Pancreas (tissue), 10 donors: ENCODE data around the gene PRPS1. TPM values are rescaled to one million over a fixed set of nuclear protein-coding genes. Genes with fewer than 3 reads are reported as not detected.

Experiments
- ATAC-seq, 4 donors: fragments of 200-7000 bp; cut with Tn5 transposase; one replicate each; pipeline versions ENCODE4 v1.8.0 to v1.9.1; 2020; ENCODE audit warnings: mild to moderate bottlenecking in 4 of 4, moderate library complexity in 4 of 4
- DNase-seq, 6 donors: peaks; one replicate each; pipeline ENCODE4 v3.0.0-alpha.2; 2020
- FAIRE-seq: peaks from 2 replicates; lab custom pipeline; 2012; peaks lifted over from hg19 to GRCh38; lab: Jason Lieb, UNC
- H3K27ac ChIP-seq, 4 donors: fragments of 200-600 bp; sonication (generic); 1 replicate in 3 of 4; 2 replicates in 1 of 4; pipeline versions ENCODE4 v1.5.0 to v1.8.0; 2020
- H3K27me3 ChIP-seq, 4 donors: fragments of 200-600 bp; one replicate each; pipeline ENCODE4 v1.8.0; 2021
- H3K36me3 ChIP-seq, 3 donors: fragments of 200-600 bp; sonication (generic) in 1 of 3; one replicate each; pipeline versions ENCODE4 v1.5.0 to v1.8.0; 2020 to 2021
- H3K4me1 ChIP-seq, 3 donors: fragments of 200-600 bp; one replicate each; pipeline ENCODE4 v1.8.0; 2021
- H3K4me3 ChIP-seq, 4 donors: fragments of 200-600 bp; sonication (generic) in 2 of 4; one replicate each; pipeline versions ENCODE4 v1.5.0 to v1.8.0; 2020 to 2021
- H3K9me3 ChIP-seq, 4 donors: fragments of 200-600 bp; one replicate each; pipeline ENCODE4 v1.8.0; 2021
- CTCF ChIP-seq, 4 donors: fragments of 200-600 bp; sonication (generic) in 3 of 4; IDR thresholded peaks; one replicate each; pipeline versions ENCODE4 v1.5.0 to v1.8.0; 2021; ENCODE audit warnings: antibody characterized with exemption in 4 of 4
- WGBS, 2 donors: extraction: QIAGEN DNeasy Blood & Tissue Kit; methylation state at CpG; one replicate each; pipeline ENCODE4 v1.1.7; 2013; 5-methylcytosine and 5-hydroxymethylcytosine counted together
- intact Hi-C, 3 donors: fragments of 100-400 bp; cut with DNase I; formaldehyde crosslinking; loops; one replicate each; pipeline versions ENCODE4 v1.11.1 to v1.14.2; 2022
- polyA plus RNA-seq, 2 donors: library from polyadenylated mRNA; stranded (reverse); fragments of 200-250 nt; gene quantifications; one replicate each; pipeline ENCODE4 v1.2.3, GENCODE V29; 2013
- total RNA-seq, 6 donors: library from RNA; stranded (reverse); fragmentation: NEBNext Ultra II Directional in 4 of 6; extraction: Animal tissue kit (Norgen Biotek cat#: 25700) in 4 of 6; gene quantifications; one replicate each; pipeline versions ENCODE4 v1.2.1 to v1.2.4, GENCODE V29; 2021 to 2023
- donor health status: healthy with polysubstance abuse.
- donor health status: DM: no; HTN: no; CAD: no; lungs with moderate emphysema.
- donor health status: DM: no; HTN: no; CAD: no.
- donor health status: control.
- donor health status: control.
- donor health status: Bipolar disorder and iron deficiency.
- donor health status: DM: yes; HTN: yes; CAD: no.
- donor health status: DM: no; HTN: no; CAD: no.
- donor health status: DM: no; HTN: no; CAD: no.
- donor health status: DM: yes; HTN: yes; CAD: no.

Gene PRPS1
- total and polyA plus RNA-seq, 8 donors: 5.9 to 22.8 (median 14.1) TPM

GRCh38 chrX:107658660-107659059 is 30.4 kb downstream of the PRPS1 start:
- Histone ChIP-seq H3K4me3 (no peak overlapping the region), H3K27me3 (no peaks in the 10 kb centered on the region), H3K9me3 (no peaks in the 10 kb centered on the region), H3K36me3 (no peaks in the 10 kb centered on the region), H3K4me1 (no peaks in the 10 kb centered on the region), H3K27ac (no peak overlapping the region)
- WGBS, 2 donors: 52 to 56% methylated on average over 5 of the region's 5 CpGs
- no peak for TF ChIP-seq CTCF (IDR thresholded peaks at IDR 0.05)
- intact Hi-C loops: no loop called here
- no peak for FAIRE-seq
- no peak for ATAC-seq
- DNase-seq: no peak

GRCh38 chrX:107659286-107659685 is 31.0 kb downstream of the PRPS1 start:
- Histone ChIP-seq H3K36me3 (no peaks in the 10 kb centered on the region), H3K4me1 (no peaks in the 10 kb centered on the region), H3K27me3 (no peaks in the 10 kb centered on the region), H3K4me3 (no peak overlapping the region), H3K9me3 (no peaks in the 10 kb centered on the region), H3K27ac (no peak overlapping the region)
- DNase-seq (no peak), FAIRE-seq (no peak), ATAC-seq (no peak)
- intact Hi-C loops: no loop called here
- 31 to 44% methylated on average over 4 of the region's 4 CpGs for WGBS, 2 donors
- no peak for TF ChIP-seq CTCF (IDR thresholded peaks at IDR 0.05)

DNA sequence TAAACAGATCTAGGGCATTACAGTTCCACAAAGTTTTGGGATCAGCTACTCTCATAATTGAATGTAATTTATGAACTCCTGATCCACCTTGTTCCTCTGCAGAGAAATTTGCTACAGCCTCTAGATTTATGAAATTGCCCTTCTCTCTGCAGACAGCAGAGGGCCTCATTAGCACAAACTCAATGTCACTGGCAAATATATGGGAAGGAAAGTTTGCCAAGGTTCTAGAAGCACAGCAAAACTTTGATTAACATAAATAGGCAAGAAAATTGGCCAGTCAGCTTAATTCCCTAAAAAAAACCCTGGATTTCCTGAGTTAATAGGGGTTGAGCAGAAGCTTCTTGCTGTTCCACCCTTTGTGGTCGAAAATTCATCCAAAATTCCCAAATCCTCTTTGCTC is 31.5 kb downstream of the PRPS1 start:
- peak; percentile 96 for FAIRE-seq
- peak; percentile 32 to 59 (median 44) for TF ChIP-seq CTCF (IDR thresholded peaks at IDR 0.05)
- intact Hi-C loops: loop anchor here in 1 of 3 donors (5.0 to 10.0 kb wide), 3 partner anchors 65 to 233 kb away; partner anchors contain the start of genes NCBP2L and TSC22D3
- H3K36me3 ChIP-seq: no peaks in the 10 kb centered on the region
- no peaks in the 10 kb centered on the region for H3K27me3 ChIP-seq
- ATAC-seq: peak; percentile 74 to 88 (median 82)
- no peak overlapping the region for H3K27ac ChIP-seq
- H3K9me3 ChIP-seq: no peaks in the 10 kb centered on the region
- no peak overlapping the region for H3K4me3 ChIP-seq
- 65 to 80% methylated on average over 1 of the region's 1 CpG for WGBS, 2 donors
- H3K4me1 ChIP-seq: no peaks in the 10 kb centered on the region
- DNase-seq: peak in 1 of 6 donors; percentile 35

GRCh38 chrX:107662145-107662544 is 33.8 kb downstream of the PRPS1 start:
- H3K4me3 ChIP-seq: no peak overlapping the region
- DNase-seq (no peak), ATAC-seq (no peak), FAIRE-seq (no peak)
- 59 to 64% methylated on average over 3 of the region's 3 CpGs for WGBS, 2 donors
- H3K4me1 ChIP-seq: no peaks in the 10 kb centered on the region
- intact Hi-C loops: loop anchor here in 1 of 3 donors (5.0 to 10.0 kb wide), 3 partner anchors 63 to 230 kb away; partner anchors contain the start of genes NCBP2L and TSC22D3
- no peaks in the 10 kb centered on the region for H3K27me3 ChIP-seq
- no peaks in the 10 kb centered on the region for H3K9me3 ChIP-seq
- H3K27ac ChIP-seq: no peak overlapping the region
- no peaks in the 10 kb centered on the region for H3K36me3 ChIP-seq
- TF ChIP-seq CTCF (IDR thresholded peaks at IDR 0.05): no peak

GRCh38 chrX:107662824-107663223 is 34.5 kb downstream of the PRPS1 start:
- no peak overlapping the region for H3K4me3 ChIP-seq
- intact Hi-C loops: loop anchor here in 1 of 3 donors (5.0 to 10.0 kb wide), 3 partner anchors 62 to 229 kb away; partner anchors contain the start of genes NCBP2L and TSC22D3
- no peaks in the 10 kb centered on the region for H3K27me3 ChIP-seq
- H3K27ac ChIP-seq: no peak overlapping the region
- no peak for ATAC-seq
- no peaks in the 10 kb centered on the region for H3K4me1 ChIP-seq
- DNase-seq: no peak
- TF ChIP-seq CTCF (IDR thresholded peaks at IDR 0.05): no peak
- H3K36me3 ChIP-seq: no peaks in the 10 kb centered on the region
- 84 to 90% methylated on average over 5 of the region's 5 CpGs for WGBS, 2 donors
- H3K9me3 ChIP-seq: no peaks in the 10 kb centered on the region
- FAIRE-seq: no peak
